ENCODE measurements around the gene GOLGA2. TPM values are rescaled to one million over a fixed set of nuclear protein-coding genes. Genes with fewer than 3 reads are reported as not detected.

The GOLGA2 gene
- total and polyA plus RNA-seq, 2 of the 4 experiments (the other 2 are of a cell fraction), result 118 to 146 TPM

DNA sequence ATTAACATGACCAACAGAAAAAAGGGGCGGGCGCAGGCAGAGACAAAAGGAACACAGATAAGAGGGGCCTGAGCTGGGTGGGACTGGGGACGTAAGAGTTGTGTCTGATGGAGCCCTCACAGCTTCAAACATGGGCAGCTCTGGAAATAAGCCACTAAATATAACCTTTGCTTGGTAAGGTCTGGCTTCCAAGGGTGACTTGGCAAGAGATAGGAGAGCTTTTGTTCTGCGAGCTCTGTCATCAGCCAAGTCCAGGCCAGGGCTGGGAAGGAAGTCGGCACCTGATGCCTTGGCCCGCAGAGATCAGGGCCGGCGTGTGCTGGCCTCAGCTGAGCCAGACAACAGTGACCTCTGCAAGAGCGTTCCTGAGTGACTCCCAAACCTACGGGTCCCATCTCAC lies 34.7 kb upstream of the GOLGA2 start:
- BruUV-seq (replicated peaks), result no TSS peak
- intact Hi-C loops (cut with micrococcal nuclease), result no loop called here

More for the DNA sequence above, 34.7 kb upstream of the GOLGA2 start:
- H3K18ac ChIP-seq (ENCODE audit: low read depth, low read length), result no peak overlapping the region
- peaks cover 4% of the 10 kb centered on the region for H3K4me1 ChIP-seq (ENCODE audit: control insufficient read depth, insufficient read depth, low read length)
- DNase-seq (no peak), ATAC-seq (ENCODE audit: low read depth) (no peak)
- no peak overlapping the region for H3K27ac ChIP-seq (ENCODE audit: insufficient read depth, low read length)
- H3K4me3 ChIP-seq (ENCODE audit: insufficient read depth, low read depth, low read length), result no peak overlapping the region
- no peak overlapping the region for H3K9ac ChIP-seq (ENCODE audit: low read depth, low read length)
- H2AFZ ChIP-seq (replicated peaks; ENCODE audit: low read length, poor library complexity), result no peak overlapping the region
- no peaks in the 10 kb centered on the region for H3K9me3 ChIP-seq (ENCODE audit: control insufficient read depth, insufficient read depth, low read length)
- no peak overlapping the region for H4K91ac ChIP-seq (ENCODE audit: insufficient read depth, low read depth, low read length)
- CTCF ChIA-PET, result no interaction called here
- no peak overlapping the region for H3K14ac ChIP-seq (replicated peaks; ENCODE audit: low read depth, low read length)
- H3K79me1 ChIP-seq (ENCODE audit: low read depth in 1 of 2, low read length in 2 of 2), result peaks cover 0 to 3% of the 10 kb centered on the region in 2 experiments; a peak in 2 of 4 replicates
- H3K36me3 ChIP-seq (ENCODE audit: control insufficient read depth, insufficient read depth, low read length), result peaks cover 38% of the 10 kb centered on the region
- no peak overlapping the region for H3K56ac ChIP-seq (ENCODE audit: extremely low read depth, insufficient read depth, low read length)
- H3K27me3 ChIP-seq (ENCODE audit: control insufficient read depth, insufficient read depth, low read length), result no peaks in the 10 kb centered on the region
- no peak overlapping the region for H2AK9ac ChIP-seq (replicated peaks; ENCODE audit: low read depth, low read length, poor library complexity)
- 90% methylated on average over 2 of the region's 10 CpGs; no CpG with 5 or more reads in 1 of the 2 experiments for WGBS, 2 experiments (ENCODE audit: extremely low coverage in 2 of 2, insufficient read length in 1 of 2)
- in situ Hi-C loops (cut with MboI; ENCODE audit: low sequenced_read_pairs) (no loop called here), dilution Hi-C loops (cut with HindIII; ENCODE audit: low sequenced_read_pairs, unreplicated experiment) (no loop called here)
- 0 out of 2 replicates have a peak, but pooled peaks cover 5% of the 10 kb centered on the region for H3K9me1 ChIP-seq (ENCODE audit: insufficient read depth, low read length)
- no peak overlapping the region for H2BK120ac ChIP-seq (ENCODE audit: low read depth, low read length)
- no peak overlapping the region for H2AK5ac ChIP-seq (ENCODE audit: low read depth, low read length)
- peaks cover 4% of the 10 kb centered on the region for H4K20me1 ChIP-seq (ENCODE audit: insufficient read depth, low read length)
- TF ChIP-seq MXI1 (IDR thresholded peaks at IDR 0.05; ENCODE audit: borderline replicate concordance, low read depth, low read length) (no peak), RFX5 (IDR thresholded peaks at IDR 0.05; ENCODE audit: low read depth, low read length) (no peak), RAD21 (IDR thresholded peaks at IDR 0.05; ENCODE audit: low read length) (no peak), CEBPB (IDR thresholded peaks at IDR 0.05; ENCODE audit: low read depth, low read length) (no peak), CHD1 (IDR thresholded peaks at IDR 0.05; ENCODE audit: low read depth, low read length) (no peak), NFE2L2 (IDR thresholded peaks at IDR 0.05; ENCODE audit: low read depth, low read length) (no peak), BHLHE40 (IDR thresholded peaks at IDR 0.05; ENCODE audit: low read depth, low read length) (no peak), USF2 (IDR thresholded peaks at IDR 0.05; ENCODE audit: low read depth, low read length) (no peak), MAZ (IDR thresholded peaks at IDR 0.05; ENCODE audit: borderline replicate concordance, low read depth, low read length) (no peak)
- TF ChIP-seq, protein P1, sequence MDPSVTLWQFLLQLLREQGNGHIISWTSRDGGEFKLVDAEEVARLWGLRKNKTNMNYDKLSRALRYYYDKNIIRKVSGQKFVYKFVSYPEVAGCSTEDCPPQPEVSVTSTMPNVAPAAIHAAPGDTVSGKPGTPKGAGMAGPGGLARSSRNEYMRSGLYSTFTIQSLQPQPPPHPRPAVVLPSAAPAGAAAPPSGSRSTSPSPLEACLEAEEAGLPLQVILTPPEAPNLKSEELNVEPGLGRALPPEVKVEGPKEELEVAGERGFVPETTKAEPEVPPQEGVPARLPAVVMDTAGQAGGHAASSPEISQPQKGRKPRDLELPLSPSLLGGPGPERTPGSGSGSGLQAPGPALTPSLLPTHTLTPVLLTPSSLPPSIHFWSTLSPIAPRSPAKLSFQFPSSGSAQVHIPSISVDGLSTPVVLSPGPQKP (IDR thresholded peaks at IDR 0.05; ENCODE audit: borderline replicate concordance, low read depth, low read length), result no peak
- H3K4me2 ChIP-seq (ENCODE audit: low read depth, low read length), result no peak overlapping the region
- POLR2A ChIA-PET (ENCODE audit: unreplicated experiment), result no interaction called here
- H3K4ac ChIP-seq (ENCODE audit: low read depth, low read length), result no peak overlapping the region
- no peak overlapping the region for H2BK20ac ChIP-seq (ENCODE audit: low read depth, low read length)
- H2BK15ac ChIP-seq (ENCODE audit: low read depth, low read length), result no peak overlapping the region
- H4K5ac ChIP-seq (ENCODE audit: low read depth, low read length), result no peak overlapping the region
- no peak overlapping the region for H4K8ac ChIP-seq (ENCODE audit: low read depth in 2 of 2, low read length in 2 of 2)
- no peak overlapping the region for H3K23ac ChIP-seq (ENCODE audit: low read depth, low read length)
- no peak overlapping the region for H2BK5ac ChIP-seq (ENCODE audit: low read depth, low read length, poor library complexity, severe bottlenecking)
